GM12892 (cell line): Measurements from ENCODE around the gene SPG7.
"Not testable (repeated sequence)": the region's sequence is repeated elsewhere in the genome, so short reads cannot be mapped to it uniquely, and the experiment has no call there.

Experiments used
- DNase-seq: peaks from one replicate; pipeline ENCODE4 v3.0.0; 2011; ENCODE audit not compliant: insufficient read length
- FAIRE-seq: peaks from 2 replicates; lab custom pipeline; 2011; peaks lifted over from hg19 to GRCh38; lab: Jason Lieb, UNC
- POLR2A ChIP-seq: IDR thresholded peaks from 2 replicates; pipeline ENCODE4 v1.6.1; 2011; ENCODE audit warnings: low read depth, low read length, control low read depth
- POLR2AphosphoS5 ChIP-seq: IDR thresholded peaks from 2 replicates; pipeline ENCODE4 v1.6.1; 2011; ENCODE audit warnings: low read depth, low read length, control low read depth
- TAF1 ChIP-seq: IDR thresholded peaks from 2 replicates; pipeline ENCODE4 v1.6.1; 2011; ENCODE audit warnings: low read depth, mild to moderate bottlenecking, control low read depth, low read length, borderline replicate concordance

The SPG7 gene

GRCh38 chr16:89583197-89583894 is 75.1 kb downstream of the SPG7 start:
- no peak for TF ChIP-seq POLR2AphosphoS5
- no peak for TF ChIP-seq POLR2A
- no peak for TF ChIP-seq TAF1
- FAIRE-seq (no peak), DNase-seq (no peak)

DNA sequence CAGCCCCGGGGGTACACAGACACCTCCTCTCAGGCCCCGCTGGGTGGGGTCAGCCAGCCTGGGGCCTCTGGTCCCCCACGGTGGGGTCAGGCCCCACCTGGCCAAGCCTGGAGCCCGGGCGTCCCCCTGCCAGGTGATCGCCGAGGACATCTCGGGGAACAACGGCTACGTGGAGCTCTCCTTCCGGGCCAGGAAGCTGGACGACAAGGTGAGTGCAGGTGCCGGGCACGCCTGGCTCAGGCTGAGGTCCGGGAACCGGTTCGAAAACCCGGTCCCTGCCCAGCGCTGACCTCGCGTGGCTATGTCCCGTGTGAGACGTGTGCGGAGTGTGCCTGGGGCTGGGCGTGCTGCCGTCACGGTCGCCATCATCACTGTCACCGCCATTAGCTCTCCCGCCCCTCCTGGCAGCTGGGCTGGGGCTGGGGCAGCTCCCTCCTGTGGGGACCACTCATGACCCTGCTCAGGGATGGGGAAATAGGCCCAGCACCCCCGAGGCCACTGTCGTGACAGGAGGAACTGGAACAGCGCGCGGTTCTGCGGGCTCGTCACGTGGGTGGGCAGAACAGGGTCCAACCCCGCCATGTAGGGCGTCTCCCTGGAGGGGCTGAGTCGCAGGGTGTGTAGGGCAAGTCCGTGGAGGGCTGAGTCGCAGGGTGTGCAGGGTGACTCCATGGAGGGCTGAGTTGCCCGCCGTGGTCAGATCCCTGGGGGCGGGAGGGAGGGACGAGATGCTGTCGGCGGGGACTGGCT is 75.9 kb downstream of the SPG7 start:
- no peak for DNase-seq
- TF ChIP-seq POLR2AphosphoS5 (no peak), POLR2A (no peak), TAF1 (no peak)
- FAIRE-seq = no peak

- no peak for FAIRE-seq
- DNase-seq = no peak
- no peak for TF ChIP-seq TAF1
- TF ChIP-seq POLR2AphosphoS5 = no peak
- TF ChIP-seq POLR2A = no peak
Measured at GRCh38 chr16:89584768-89585549, 76.8 kb downstream of the SPG7 start.

- FAIRE-seq = no peak
- no peak for TF ChIP-seq TAF1
- TF ChIP-seq POLR2AphosphoS5 = no peak
- TF ChIP-seq POLR2A = no peak
- DNase-seq = no peak
Measured at GRCh38 chr16:89586218-89586617, 78.0 kb downstream of the SPG7 start.

DNA sequence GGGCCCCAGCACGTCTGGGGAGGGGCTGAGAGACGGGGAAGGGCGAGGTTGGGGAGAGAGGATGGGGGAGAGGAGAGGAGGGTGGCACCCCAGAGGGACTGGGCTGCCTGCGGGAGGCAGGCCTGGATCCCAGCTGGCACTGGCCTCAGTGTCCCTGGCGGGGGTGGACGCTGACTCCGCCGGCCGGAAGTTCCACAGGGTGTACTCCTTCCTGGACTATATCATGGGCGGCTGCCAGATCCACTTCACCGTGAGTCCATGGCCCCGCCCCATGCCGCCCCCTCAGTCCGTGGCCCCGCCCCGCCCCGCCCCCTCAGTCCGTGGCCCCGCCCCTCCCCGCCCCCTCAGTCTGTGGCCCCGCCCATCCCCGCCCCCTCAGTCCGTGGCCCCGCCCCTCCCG is 78.7 kb downstream of the SPG7 start:
- TF ChIP-seq TAF1 = no peak
- no peak for TF ChIP-seq POLR2AphosphoS5
- TF ChIP-seq POLR2A = no peak
- DNase-seq (no peak), FAIRE-seq (no peak)

DNA sequence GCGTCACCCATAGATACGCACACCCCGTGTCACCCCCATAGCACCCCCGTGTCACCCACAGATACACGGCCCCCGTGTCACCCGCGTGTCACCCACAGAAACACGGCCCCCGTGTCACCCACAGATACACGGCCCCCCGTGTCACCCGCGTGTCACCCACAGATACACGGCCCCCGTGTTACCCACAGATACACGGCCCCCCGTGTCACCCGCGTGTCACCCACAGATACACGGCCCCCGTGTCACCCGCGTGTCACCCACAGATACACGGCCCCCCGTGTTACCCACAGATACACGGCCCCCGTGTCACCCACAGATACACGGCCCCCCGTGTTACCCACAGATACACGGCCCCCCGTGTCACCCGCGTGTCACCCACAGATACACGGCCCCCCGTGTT is 79.5 kb downstream of the SPG7 start:
- not testable (repeated sequence) for DNase-seq, FAIRE-seq

DNA sequence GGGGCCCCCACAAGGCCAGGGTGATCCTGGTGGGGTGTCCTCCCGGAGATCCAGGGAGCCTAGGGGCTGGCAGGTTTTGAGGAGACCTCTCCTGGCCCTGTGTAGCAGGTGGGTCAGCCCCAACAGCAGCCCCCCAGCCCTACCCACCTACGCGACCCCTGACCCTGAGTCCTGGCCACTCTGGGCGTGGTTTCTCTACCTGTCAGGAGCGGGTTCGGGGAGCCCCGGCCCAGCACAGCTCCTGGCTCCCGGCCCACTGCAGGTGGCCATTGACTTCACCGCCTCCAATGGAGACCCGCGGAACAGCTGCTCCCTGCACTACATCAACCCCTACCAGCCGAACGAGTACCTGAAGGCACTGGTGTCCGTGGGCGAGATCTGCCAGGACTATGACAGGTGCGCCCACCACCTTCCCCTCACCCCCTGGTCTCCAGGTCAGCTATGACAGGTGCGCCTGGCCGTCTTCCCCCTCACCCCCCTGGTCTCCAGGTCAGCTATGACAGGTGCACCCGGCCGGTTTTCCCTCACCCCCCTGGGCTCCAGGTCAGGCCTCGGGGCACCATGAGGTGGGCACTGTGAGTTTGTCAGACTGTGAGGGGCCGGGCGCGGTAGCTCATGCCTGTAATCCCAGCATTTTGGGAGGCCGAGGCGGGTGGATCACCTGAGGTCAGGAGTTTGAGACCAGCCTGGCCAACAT is 80.4 kb downstream of the SPG7 start:
- DNase-seq = no peak
- FAIRE-seq = no peak
- TF ChIP-seq POLR2A = no peak
- TF ChIP-seq POLR2AphosphoS5 = no peak
- no peak for TF ChIP-seq TAF1

- no peak for TF ChIP-seq POLR2AphosphoS5
- TF ChIP-seq POLR2A = no peak
- TF ChIP-seq TAF1 = no peak
- FAIRE-seq = no peak
Measured at GRCh38 chr16:89589241-89589926, 81.2 kb downstream of the SPG7 start.

DNA sequence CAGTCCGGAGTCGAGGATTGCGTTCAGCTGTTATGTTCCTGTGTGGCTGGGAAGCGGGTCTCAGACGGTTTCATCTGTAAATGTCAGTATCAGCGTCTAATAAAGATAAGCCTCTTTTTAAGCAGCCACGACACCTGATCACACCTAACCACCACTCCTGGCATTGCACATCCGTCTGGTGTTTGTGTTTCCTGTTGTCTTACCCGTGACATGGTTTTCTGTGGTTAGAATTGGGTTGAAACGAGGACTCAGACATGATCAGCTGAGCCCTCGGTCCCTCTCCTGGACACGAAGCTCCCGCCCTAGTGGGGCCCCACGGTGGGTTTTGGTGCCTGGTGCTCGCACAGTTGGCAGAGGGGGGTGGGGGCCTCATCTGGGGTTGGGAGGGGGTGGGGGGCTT is 85.6 kb downstream of the SPG7 start:
- FAIRE-seq (no peak), DNase-seq (no peak)
- TF ChIP-seq POLR2AphosphoS5 (no peak), POLR2A (no peak), TAF1 (no peak)

More at GRCh38 chr16:89589241-89589926, 81.2 kb downstream of the SPG7 start:
- no peak for DNase-seq

DNA sequence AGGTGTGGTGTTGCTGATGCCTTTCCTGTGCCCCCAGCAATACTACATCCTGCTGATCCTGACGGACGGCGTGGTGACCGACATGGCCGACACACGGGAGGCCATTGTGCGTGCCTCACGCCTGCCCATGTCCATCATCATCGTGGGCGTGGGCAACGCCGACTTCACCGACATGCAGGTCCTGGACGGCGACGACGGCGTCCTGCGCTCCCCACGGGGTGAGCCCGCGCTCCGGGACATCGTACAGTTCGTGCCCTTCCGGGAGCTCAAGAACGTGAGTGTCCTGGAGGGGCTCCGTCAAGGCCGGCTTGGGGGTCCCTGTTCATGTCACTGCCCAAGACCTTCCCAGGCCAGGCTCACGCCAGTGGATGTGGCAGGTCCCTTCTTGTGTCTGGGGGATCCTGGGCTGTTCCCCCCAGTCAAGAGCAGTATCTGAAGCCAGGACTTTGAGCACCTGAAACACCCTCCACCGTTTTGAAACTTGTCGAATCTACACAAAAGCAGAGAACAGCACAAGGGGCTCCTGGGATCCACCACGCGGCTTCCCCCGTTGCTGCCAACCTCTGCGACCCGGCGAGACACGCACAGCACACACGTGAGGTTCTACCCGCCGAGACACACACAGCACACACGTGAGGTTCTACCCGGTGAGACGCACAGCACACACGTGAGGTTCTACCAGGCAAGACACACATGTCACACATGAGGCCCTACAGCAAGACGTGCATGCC is 87.3 kb downstream of the SPG7 start:
- FAIRE-seq = no peak
- DNase-seq = no peak
- TF ChIP-seq TAF1 (no peak), POLR2AphosphoS5 (no peak), POLR2A (no peak)
